OCI-LY3 (cell line): ENCODE measurements around the gene RBM8A.

ENCODE experiments used
- EZH2phosphoT487 ChIP-seq: fragments of 200-600 bp; shearing (Covaris generic); IDR thresholded peaks from 2 replicates; pipeline ENCODE4 v1.6.1; 2018; ENCODE audit warnings: antibody characterized with exemption, mixed run types, low read depth
- TF ChIP-seq, protein P1 (sequence below): fragments of 200-600, 300-600 bp; sonication (generic); IDR thresholded peaks from 2 replicates; pipeline ENCODE4 v1.5.1; 2014; ENCODE audit warnings: antibody characterized with exemption, low read length, low read depth

DNA sequence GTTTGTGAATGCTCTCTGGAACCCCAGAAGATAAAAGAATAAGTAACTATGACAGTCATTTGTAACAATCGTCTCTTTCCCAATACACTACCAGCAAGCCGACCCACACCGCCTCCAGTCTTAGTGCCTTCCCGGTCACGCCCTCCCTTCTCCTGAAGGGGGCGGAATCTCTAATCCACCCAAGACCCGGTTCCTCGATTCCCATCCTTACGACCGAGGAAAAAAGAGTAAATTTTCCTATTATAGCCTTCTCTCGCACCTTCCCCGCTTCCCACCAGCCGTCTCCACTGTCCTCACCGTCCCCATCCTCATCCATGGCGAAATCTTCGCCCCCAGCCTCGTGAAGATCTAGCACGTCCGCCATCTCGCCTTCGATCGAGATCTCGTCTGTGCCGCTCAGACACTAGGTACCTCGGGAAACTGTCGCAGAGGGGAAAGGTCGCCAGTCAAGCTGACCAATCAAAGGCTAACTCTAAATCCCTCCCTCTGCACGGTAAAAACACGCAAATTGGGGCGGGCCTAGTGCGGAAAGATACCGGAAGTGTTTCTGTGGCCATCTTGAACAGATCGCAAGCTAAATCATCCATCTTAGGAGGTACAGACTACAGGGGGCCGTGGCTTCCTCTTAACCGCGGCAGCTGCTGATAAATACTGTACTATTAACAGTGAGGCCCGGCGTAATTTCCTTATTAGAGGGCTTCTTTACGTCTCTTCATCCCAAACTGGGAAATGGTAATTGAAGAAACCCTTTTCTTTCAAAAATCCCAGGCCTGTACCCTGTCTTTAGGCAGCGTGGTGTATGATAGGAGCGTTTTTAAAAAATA is at the start of gene RBM8A:
- TF ChIP-seq, protein P1, sequence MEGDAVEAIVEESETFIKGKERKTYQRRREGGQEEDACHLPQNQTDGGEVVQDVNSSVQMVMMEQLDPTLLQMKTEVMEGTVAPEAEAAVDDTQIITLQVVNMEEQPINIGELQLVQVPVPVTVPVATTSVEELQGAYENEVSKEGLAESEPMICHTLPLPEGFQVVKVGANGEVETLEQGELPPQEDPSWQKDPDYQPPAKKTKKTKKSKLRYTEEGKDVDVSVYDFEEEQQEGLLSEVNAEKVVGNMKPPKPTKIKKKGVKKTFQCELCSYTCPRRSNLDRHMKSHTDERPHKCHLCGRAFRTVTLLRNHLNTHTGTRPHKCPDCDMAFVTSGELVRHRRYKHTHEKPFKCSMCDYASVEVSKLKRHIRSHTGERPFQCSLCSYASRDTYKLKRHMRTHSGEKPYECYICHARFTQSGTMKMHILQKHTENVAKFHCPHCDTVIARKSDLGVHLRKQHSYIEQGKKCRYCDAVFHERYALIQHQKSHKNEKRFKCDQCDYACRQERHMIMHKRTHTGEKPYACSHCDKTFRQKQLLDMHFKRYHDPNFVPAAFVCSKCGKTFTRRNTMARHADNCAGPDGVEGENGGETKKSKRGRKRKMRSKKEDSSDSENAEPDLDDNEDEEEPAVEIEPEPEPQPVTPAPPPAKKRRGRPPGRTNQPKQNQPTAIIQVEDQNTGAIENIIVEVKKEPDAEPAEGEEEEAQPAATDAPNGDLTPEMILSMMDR, result peak; percentile 62
- TF ChIP-seq EZH2phosphoT487, result no peak
